Retinal pigment epithelial cell (primary cell): ENCODE results near the gene BCAR3.

Source experiments
- DNase-seq: peaks from one replicate; pipeline ENCODE4 v3.0.0-alpha.2; 2010; ENCODE audit warnings: low read depth
- H3K4me3 ChIP-seq: 2 replicates; pipeline ENCODE4 v1.5.1; 2011; ENCODE audit warnings: mild to moderate bottlenecking, low read length, control low read depth, moderate library complexity
- TF ChIP-seq, protein P1 (sequence below): conservative IDR thresholded peaks from 2 replicates; pipeline ENCODE4 v1.5.1; 2011; ENCODE audit warnings: low read depth, low read length, control low read depth, inconsistent platforms

The BCAR3 gene

DNA sequence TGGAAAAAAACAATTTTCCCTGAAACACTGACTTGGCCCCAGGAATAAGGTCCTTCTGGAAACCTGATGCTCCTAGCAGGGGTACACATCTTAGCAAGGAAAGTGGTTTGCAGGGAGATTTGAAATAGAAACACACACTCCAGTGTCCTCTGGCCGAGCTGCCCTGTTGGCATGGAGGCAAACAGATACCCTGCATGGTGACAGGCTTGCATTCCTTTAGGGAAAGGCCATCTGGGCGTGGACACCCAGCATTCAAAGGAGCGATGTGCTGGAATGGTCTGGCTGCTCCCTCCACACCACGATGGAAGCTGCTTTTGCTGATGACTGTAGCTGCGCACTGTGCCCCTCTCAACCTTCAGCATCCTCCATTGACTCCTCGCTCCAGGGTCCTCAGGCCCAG, 41.5 kb upstream of the BCAR3 start:
- TF ChIP-seq, protein P1, sequence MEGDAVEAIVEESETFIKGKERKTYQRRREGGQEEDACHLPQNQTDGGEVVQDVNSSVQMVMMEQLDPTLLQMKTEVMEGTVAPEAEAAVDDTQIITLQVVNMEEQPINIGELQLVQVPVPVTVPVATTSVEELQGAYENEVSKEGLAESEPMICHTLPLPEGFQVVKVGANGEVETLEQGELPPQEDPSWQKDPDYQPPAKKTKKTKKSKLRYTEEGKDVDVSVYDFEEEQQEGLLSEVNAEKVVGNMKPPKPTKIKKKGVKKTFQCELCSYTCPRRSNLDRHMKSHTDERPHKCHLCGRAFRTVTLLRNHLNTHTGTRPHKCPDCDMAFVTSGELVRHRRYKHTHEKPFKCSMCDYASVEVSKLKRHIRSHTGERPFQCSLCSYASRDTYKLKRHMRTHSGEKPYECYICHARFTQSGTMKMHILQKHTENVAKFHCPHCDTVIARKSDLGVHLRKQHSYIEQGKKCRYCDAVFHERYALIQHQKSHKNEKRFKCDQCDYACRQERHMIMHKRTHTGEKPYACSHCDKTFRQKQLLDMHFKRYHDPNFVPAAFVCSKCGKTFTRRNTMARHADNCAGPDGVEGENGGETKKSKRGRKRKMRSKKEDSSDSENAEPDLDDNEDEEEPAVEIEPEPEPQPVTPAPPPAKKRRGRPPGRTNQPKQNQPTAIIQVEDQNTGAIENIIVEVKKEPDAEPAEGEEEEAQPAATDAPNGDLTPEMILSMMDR: no peak

DNA sequence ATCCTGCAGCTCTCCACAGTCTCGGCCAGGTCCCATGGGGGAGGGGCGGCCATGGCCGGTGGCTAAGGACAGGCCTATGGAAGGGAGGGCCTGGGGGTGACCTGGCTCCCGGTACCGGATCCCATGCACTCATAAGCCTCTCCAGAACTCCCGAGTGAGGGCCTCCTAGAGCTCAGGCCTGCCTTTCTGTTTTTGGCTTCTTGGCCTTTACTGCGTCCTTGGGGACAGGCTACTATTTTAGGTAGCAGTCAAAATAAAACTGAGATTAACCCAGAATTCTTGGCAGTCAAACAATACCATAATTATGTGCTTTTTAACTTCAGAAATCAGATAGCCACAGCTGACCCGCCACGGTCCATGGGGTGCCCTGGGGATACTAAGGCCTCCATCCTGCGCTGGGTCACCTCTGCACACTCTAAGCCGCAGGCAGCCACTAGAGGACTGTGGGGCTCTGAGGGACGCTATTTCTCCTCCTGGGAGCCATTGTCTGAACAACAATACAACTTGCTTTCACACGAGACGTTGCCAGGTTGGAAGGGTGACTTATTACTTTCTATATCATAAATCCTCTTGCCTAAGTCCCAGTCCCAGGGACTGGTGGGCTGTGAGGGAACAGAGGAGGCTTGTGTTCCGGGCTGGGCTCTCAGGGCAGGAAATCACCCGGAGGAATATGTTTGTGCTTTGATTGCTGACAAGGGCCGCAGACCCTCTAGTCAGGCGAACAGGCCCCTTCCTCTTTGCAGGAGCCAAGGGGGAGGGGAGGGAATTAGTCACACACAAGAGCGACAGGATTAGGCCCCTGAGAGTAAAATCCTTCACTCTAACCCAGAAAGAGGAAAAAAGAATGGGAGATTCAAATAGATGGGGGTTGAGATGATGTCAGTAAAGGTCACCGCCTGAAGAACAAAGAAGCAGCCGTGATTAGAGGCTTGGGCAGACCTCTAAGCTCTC, 40.7 kb upstream of the BCAR3 start:
- TF ChIP-seq, protein P1: peak; percentile 36
- no peak for DNase-seq
- H3K4me3 ChIP-seq: no peak overlapping the region

More for the DNA sequence above, 41.5 kb upstream of the BCAR3 start:
- no peak overlapping the region for H3K4me3 ChIP-seq
- DNase-seq: no peak

DNA sequence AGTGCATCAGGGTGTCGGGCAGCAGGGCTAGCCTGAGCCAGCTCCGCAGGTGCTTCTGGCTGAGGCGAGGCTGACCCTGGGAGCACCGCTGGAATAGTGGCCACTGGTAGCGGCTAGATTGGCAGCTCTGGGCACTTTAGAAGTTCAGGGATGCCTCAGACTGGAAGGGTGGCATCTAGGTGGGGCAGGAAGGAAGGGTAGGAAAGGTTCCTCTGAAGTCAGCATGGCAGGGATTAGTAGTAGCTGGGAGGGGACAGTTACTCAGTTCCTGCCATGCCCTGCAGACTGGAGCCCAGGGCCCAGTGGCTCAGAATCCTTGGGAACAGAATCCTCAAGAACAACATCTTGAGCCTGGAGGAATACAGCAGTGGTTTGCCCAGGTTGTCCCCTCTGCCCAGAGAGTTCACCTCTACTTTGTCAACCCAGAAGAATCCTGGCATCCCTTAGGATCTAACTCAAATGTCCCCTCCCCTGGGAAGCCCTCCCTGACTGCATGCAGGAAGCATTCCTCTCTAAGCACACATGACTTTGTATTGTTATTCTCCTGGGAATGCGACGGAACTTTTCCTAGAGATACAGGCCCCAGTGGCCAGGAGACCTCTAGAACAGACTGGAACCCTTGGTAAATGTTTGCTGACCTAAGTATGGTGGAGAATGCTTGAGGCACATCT, 39.5 kb upstream of the BCAR3 start:
- TF ChIP-seq, protein P1: no peak
- H3K4me3 ChIP-seq: no peak overlapping the region
- DNase-seq: no peak

DNA sequence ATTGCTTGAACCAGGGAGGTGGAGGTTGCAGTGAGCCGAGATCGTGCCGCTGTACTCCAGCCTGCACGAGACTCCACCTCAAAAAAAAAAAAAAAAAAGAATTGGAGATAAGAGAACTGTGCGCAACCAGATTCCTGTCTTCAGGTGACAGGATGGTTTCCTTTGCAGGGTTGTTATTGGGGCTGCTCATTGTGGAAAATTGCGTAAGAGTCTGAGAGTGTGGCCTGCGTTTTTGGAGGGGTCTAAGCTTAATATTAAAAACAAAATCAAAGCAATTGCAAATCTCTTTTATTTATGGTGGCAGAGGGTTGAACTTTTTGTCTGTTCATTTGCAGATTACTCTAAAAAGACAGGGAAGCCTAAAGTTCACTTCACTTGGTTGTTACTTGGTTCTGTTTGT, 36.0 kb upstream of the BCAR3 start:
- no peak for DNase-seq
- TF ChIP-seq, protein P1: no peak
- no peak overlapping the region for H3K4me3 ChIP-seq

DNA sequence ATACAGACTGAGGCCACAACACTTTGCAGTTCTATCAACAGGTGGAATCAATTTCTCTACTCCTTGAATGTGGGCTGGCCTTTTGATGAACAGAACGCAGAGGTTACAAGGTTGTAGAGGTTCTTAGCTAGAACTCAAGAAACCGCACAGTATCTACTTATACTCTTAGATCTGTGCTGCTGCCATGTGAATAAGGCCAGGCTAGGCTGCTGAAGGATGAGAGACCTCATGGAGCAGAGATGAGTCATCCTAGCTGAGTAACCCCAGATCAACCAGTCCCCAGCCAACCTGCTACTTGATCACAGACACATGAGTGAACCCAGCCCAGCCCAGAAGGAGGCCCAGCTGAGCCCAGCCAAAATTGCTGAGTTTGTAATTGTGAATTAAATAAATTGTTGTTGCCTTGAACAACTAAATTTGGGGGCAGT, 35.3 kb upstream of the BCAR3 start:
- TF ChIP-seq, protein P1: no peak
- no peak for DNase-seq
- no peak overlapping the region for H3K4me3 ChIP-seq

DNA sequence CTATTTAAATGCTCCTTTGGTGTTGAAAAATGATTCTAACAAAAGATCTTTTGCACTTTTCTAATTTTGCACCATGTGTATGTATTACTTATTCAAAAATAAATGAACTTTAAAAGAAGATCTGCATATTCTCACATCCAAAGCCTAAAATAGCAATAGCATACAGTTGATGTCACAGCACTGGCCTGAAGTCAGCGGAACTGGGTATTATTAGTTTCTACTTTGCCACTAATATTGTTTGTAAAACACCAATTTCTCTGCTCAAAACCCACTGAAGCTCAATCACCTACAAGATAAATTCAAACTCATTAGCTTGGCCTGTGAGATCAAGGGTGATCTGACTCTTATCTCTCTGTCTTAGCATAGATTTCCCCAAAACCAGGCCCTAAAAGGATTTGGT, 34.5 kb upstream of the BCAR3 start:
- TF ChIP-seq, protein P1: no peak
- no peak overlapping the region for H3K4me3 ChIP-seq
- DNase-seq: no peak
